IMR-90 (cell line): ENCODE measurements around the gene EIF2B4.

Experiments
- CEBPB ChIP-seq: IDR thresholded peaks from 2 replicates; pipeline ENCODE4 v1.6.1; 2012; ENCODE audit warnings: low read depth, low read length, improper control_type of control experiment
- CHD1 ChIP-seq: IDR thresholded peaks from 2 replicates; pipeline ENCODE4 v1.6.1; 2012; ENCODE audit warnings: low read depth, low read length, improper control_type of control experiment
- FOS ChIP-seq: fragments of 150-350 bp; IDR thresholded peaks from 2 replicates; pipeline ENCODE4 v1.6.1; 2016; ENCODE audit warnings: low read depth, low read length
- MAFK ChIP-seq: IDR thresholded peaks from 2 replicates; pipeline ENCODE4 v1.6.1; 2012; ENCODE audit warnings: low read depth, low read length, improper control_type of control experiment
- MXI1 ChIP-seq: IDR thresholded peaks from 2 replicates; pipeline ENCODE4 v1.6.1; 2012; ENCODE audit warnings: low read depth, mild to moderate bottlenecking, low read length, moderate library complexity, borderline replicate concordance
- POLR2A ChIP-seq: IDR thresholded peaks from 2 replicates; pipeline ENCODE4 v1.6.1; 2012; ENCODE audit warnings: mild to moderate bottlenecking, low read depth, low read length
- RAD21 ChIP-seq: IDR thresholded peaks from 2 replicates; pipeline ENCODE4 v1.6.1; 2012; ENCODE audit warnings: low read length, improper control_type of control experiment
- SMC3 ChIP-seq: fragments of 150-350 bp; IDR thresholded peaks from 2 replicates; pipeline ENCODE4 v1.6.1; 2016; ENCODE audit warnings: low read depth, mild to moderate bottlenecking, antibody characterized with exemption, low read length, moderate library complexity
- TF ChIP-seq, protein P1 (sequence below): conservative IDR thresholded peaks from 2 replicates; pipeline ENCODE4 v1.5.1; 2012; ENCODE audit warnings: mild to moderate bottlenecking, low read depth, low read length, improper control_type of control experiment
- TF ChIP-seq, protein P2 (sequence below): fragments of 150-350 bp; IDR thresholded peaks from 2 replicates; pipeline ENCODE4 v1.6.1; 2016; ENCODE audit warnings: low read depth, mild to moderate bottlenecking, low read length, moderate library complexity, borderline replicate concordance
- TF ChIP-seq, protein P3 (sequence below): fragments of 150-350 bp; IDR thresholded peaks from 2 replicates; pipeline ENCODE4 v1.6.1; 2017; ENCODE audit warnings: mild to moderate bottlenecking, antibody characterized with exemption, low read length, low read depth

DNA sequence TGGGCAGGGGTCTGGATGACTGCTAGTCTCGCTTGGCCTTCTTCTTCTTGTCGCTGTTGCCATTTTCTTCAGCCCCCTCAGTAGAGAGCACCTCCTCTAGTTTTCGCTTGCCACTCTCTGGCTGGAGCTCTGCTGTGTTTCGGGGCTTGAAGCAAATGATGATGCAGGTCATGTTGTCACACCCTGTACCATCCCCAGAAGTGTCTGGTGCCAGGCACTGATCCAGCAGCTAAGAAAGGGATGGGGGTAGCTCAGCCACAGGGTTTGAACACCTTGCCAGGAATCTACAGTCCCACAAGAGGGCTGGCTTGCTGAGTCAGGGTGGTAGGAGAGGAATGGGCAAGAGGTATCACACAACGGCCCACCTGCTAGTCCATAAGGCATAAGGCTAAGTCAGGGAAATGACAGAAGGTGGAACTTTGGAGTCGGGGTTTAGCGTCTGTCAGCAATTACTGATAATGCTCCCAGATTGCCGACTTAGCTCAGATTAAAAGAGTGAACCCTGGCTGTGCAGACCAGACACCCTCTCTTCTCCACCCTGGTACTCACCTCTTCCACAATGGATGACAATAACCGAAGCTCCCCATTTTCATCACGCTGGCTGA, 11.5 kb upstream of the EIF2B4 start:
- TF ChIP-seq, protein P1, sequence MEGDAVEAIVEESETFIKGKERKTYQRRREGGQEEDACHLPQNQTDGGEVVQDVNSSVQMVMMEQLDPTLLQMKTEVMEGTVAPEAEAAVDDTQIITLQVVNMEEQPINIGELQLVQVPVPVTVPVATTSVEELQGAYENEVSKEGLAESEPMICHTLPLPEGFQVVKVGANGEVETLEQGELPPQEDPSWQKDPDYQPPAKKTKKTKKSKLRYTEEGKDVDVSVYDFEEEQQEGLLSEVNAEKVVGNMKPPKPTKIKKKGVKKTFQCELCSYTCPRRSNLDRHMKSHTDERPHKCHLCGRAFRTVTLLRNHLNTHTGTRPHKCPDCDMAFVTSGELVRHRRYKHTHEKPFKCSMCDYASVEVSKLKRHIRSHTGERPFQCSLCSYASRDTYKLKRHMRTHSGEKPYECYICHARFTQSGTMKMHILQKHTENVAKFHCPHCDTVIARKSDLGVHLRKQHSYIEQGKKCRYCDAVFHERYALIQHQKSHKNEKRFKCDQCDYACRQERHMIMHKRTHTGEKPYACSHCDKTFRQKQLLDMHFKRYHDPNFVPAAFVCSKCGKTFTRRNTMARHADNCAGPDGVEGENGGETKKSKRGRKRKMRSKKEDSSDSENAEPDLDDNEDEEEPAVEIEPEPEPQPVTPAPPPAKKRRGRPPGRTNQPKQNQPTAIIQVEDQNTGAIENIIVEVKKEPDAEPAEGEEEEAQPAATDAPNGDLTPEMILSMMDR = no peak
- TF ChIP-seq POLR2A (no peak), CHD1 (no peak), MAFK (0 out of 2 replicates have a peak, but pooled peaks have one; percentile 19), CEBPB (no peak), RAD21 (no peak), MXI1 (no peak), SMC3 (no peak), FOS (no peak)
- TF ChIP-seq, protein P2, sequence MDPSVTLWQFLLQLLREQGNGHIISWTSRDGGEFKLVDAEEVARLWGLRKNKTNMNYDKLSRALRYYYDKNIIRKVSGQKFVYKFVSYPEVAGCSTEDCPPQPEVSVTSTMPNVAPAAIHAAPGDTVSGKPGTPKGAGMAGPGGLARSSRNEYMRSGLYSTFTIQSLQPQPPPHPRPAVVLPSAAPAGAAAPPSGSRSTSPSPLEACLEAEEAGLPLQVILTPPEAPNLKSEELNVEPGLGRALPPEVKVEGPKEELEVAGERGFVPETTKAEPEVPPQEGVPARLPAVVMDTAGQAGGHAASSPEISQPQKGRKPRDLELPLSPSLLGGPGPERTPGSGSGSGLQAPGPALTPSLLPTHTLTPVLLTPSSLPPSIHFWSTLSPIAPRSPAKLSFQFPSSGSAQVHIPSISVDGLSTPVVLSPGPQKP = no peak
- TF ChIP-seq, protein P3, sequence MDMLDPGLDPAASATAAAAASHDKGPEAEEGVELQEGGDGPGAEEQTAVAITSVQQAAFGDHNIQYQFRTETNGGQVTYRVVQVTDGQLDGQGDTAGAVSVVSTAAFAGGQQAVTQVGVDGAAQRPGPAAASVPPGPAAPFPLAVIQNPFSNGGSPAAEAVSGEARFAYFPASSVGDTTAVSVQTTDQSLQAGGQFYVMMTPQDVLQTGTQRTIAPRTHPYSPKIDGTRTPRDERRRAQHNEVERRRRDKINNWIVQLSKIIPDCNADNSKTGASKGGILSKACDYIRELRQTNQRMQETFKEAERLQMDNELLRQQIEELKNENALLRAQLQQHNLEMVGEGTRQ = no peak
